H1 (cell line): Measurements from ENCODE around the gene C12orf76. TPM values are rescaled to one million over a fixed set of nuclear protein-coding genes. Genes with fewer than 3 reads are reported as not detected.

Experiments used
- CTCF ChIA-PET: fragments of 300-600 bp; sonication (Branson Sonifier 250); formaldehyde crosslinking; loops from one replicate; lab custom pipeline; 2021; ENCODE audit not compliant: partially characterized antibody; lab: Charles Lee
- POLR2A ChIA-PET: fragments of 300-600 bp; sonication (Branson Sonifier 250); formaldehyde crosslinking; loops from one replicate; lab custom pipeline; 2021; ENCODE audit warnings: inconsistent platforms; ENCODE audit not compliant: partially characterized antibody; lab: Charles Lee
- DNase-seq, 2 experiments: peaks; one replicate each; pipeline versions ENCODE4 v3.0.0 to v3.0.0-alpha.2; 2010 to 2022; ENCODE audit warnings: low spot score in 2 of 2, low read depth in 1 of 2, mixed read lengths in 1 of 2
- FAIRE-seq: peaks from 2 replicates; lab custom pipeline; 2011; peaks lifted over from hg19 to GRCh38; lab: Jason Lieb, UNC
- H2AFZ ChIP-seq: 2 replicates; pipeline ENCODE4 v1.8.1; 2012; ENCODE audit warnings: low read length, inconsistent platforms
- H2AK5ac ChIP-seq: 2 replicates; pipeline ENCODE4 v1.6.1; 2013; ENCODE audit warnings: low read depth, low read length
- H2BK120ac ChIP-seq: replicated peaks from 2 replicates; pipeline ENCODE3; 2013; ENCODE audit warnings: low read depth, low read length, inconsistent platforms
- H2BK12ac ChIP-seq: 2 replicates; pipeline ENCODE4 v1.6.1; 2013; ENCODE audit warnings: low read depth, low read length
- H2BK15ac ChIP-seq: 2 replicates; pipeline ENCODE4 v1.6.1; 2013; ENCODE audit warnings: low read length
- H2BK20ac ChIP-seq: 2 replicates; pipeline ENCODE4 v1.6.1; 2013; ENCODE audit warnings: low read length
- H2BK5ac ChIP-seq: 2 replicates; pipeline ENCODE4 v1.6.1; 2013; ENCODE audit warnings: low read depth, low read length
- H3K14ac ChIP-seq: 2 replicates; pipeline ENCODE4 v1.6.1; 2013; ENCODE audit warnings: inconsistent platforms; ENCODE audit not compliant: insufficient read length
- H3K18ac ChIP-seq: 2 replicates; pipeline ENCODE4 v1.6.1; 2013; ENCODE audit warnings: low read length; ENCODE audit errors: extremely low read depth
- H3K23ac ChIP-seq: 2 replicates; pipeline ENCODE4 v1.6.1; 2013; ENCODE audit warnings: inconsistent platforms; ENCODE audit not compliant: insufficient read length
- H3K23me2 ChIP-seq: 2 replicates; pipeline ENCODE4 v1.6.1; 2013; ENCODE audit warnings: low read depth, low read length
- H3K27ac ChIP-seq: 2 replicates; pipeline ENCODE4 v1.6.1; 2011; ENCODE audit warnings: low read depth, low read length, inconsistent platforms
- H3K27me3 ChIP-seq, 4 experiments: replicated peaks in 1 of 4; 1 replicate in 1 of 4; 2 replicates in 3 of 4; pipeline versions ENCODE4 v1.6.1 to v1.8.1; 2011 to 2013; ENCODE audit warnings: low read length in 3 of 4, mild to moderate bottlenecking in 3 of 4, inconsistent platforms in 2 of 4, mixed read lengths in 2 of 4, moderate library complexity in 1 of 4; ENCODE audit not compliant: control insufficient read depth in 3 of 4, insufficient read depth in 3 of 4; ENCODE audit errors: extremely low read depth in 1 of 4
- H3K36me3 ChIP-seq, 4 experiments: 2 replicates each; pipeline versions ENCODE4 v1.6.1 to v1.8.1; 2011 to 2013; ENCODE audit warnings: mild to moderate bottlenecking in 4 of 4, low read length in 3 of 4, moderate library complexity in 2 of 4, control low read depth in 1 of 4, inconsistent platforms in 1 of 4; ENCODE audit not compliant: insufficient read depth in 4 of 4, control insufficient read depth in 2 of 4
- H3K4ac ChIP-seq: replicated peaks from 2 replicates; pipeline ENCODE3; 2013; ENCODE audit warnings: low read length, low read depth, mixed read lengths, inconsistent platforms; ENCODE audit not compliant: insufficient read length
- H3K4me1 ChIP-seq, 4 experiments: replicated peaks in 1 of 4; 1 replicate in 1 of 4; 2 replicates in 3 of 4; pipeline versions ENCODE4 v1.6.1 to v1.8.1; 2011 to 2013; ENCODE audit warnings: low read length in 3 of 4, inconsistent platforms in 2 of 4, mixed read lengths in 1 of 4; ENCODE audit not compliant: insufficient read depth in 4 of 4, control insufficient read depth in 3 of 4
- H3K4me2 ChIP-seq, 2 experiments: 2 replicates each; pipeline versions ENCODE4 v1.6.1 to v1.8.1; 2011 to 2013; ENCODE audit warnings: low read depth in 2 of 2, low read length in 2 of 2, control low read depth in 1 of 2, inconsistent platforms in 1 of 2, mild to moderate bottlenecking in 1 of 2; ENCODE audit not compliant: insufficient read depth in 1 of 2
- H3K4me3 ChIP-seq, 4 experiments: fragments of 200-600, 300-600 bp in 1 of 4; sonication (generic), shearing (Covaris generic), sonication (Bioruptor Twin) in 1 of 4; 2 replicates each; pipeline versions ENCODE4 v1.5.1 to v1.8.1; 2011 to 2016; ENCODE audit warnings: low read length in 4 of 4, low read depth in 3 of 4, control low read depth in 2 of 4, inconsistent platforms in 2 of 4, mild to moderate bottlenecking in 2 of 4, mixed read lengths in 1 of 4, moderate library complexity in 1 of 4; ENCODE audit not compliant: insufficient read depth in 2 of 4; ENCODE audit errors: extremely low read depth in 1 of 4
- H3K56ac ChIP-seq: replicated peaks from 2 replicates; pipeline ENCODE3; 2013; ENCODE audit warnings: low read depth, mild to moderate bottlenecking, mixed read lengths, low read length, inconsistent platforms; ENCODE audit not compliant: insufficient read length
- H3K79me1 ChIP-seq: 2 replicates; pipeline ENCODE4 v1.6.1; 2013; ENCODE audit warnings: low read depth, low read length, control low read depth
- H3K79me2 ChIP-seq, 2 experiments: 2 replicates each; pipeline versions ENCODE4 v1.6.1 to v1.8.1; 2012 to 2013; ENCODE audit warnings: low read length in 2 of 2, mild to moderate bottlenecking in 2 of 2, inconsistent platforms in 1 of 2; ENCODE audit not compliant: insufficient read depth in 2 of 2, control insufficient read depth in 1 of 2
- H3K9ac ChIP-seq, 4 experiments: replicated peaks in 1 of 4; 1 replicate in 1 of 4; 2 replicates in 3 of 4; pipeline versions ENCODE4 v1.6.1 to v1.8.1; 2011 to 2013; ENCODE audit warnings: low read depth in 3 of 4, low read length in 3 of 4, control low read depth in 2 of 4, mild to moderate bottlenecking in 2 of 4, moderate library complexity in 2 of 4, inconsistent platforms in 1 of 4; ENCODE audit errors: extremely low read depth in 1 of 4
- H3K9me3 ChIP-seq, 2 experiments: 2 replicates each; pipeline versions ENCODE4 v1.6.1 to v1.8.1; 2012 to 2013; ENCODE audit warnings: mild to moderate bottlenecking in 2 of 2, moderate library complexity in 2 of 2, control low read depth in 1 of 2, inconsistent platforms in 1 of 2, low read depth in 1 of 2, low read length in 1 of 2, mixed read lengths in 1 of 2; ENCODE audit not compliant: insufficient read depth in 2 of 2
- H4K20me1 ChIP-seq, 2 experiments: replicated peaks in 1 of 2; 2 replicates each; pipeline versions ENCODE3 to v1.8.1; 2011 to 2013; ENCODE audit warnings: inconsistent platforms in 2 of 2, low read length in 2 of 2, mild to moderate bottlenecking in 1 of 2; ENCODE audit not compliant: insufficient read depth in 2 of 2, control insufficient read depth in 1 of 2
- H4K5ac ChIP-seq: 2 replicates; pipeline ENCODE4 v1.6.1; 2013; ENCODE audit warnings: low read length, low read depth, mixed read lengths, inconsistent platforms; ENCODE audit not compliant: insufficient read length
- H4K8ac ChIP-seq: 2 replicates; pipeline ENCODE4 v1.8.0; 2013; ENCODE audit warnings: mild to moderate bottlenecking, moderate library complexity, low read length, inconsistent platforms; ENCODE audit not compliant: insufficient read depth; ENCODE audit errors: extremely low read depth
- H4K91ac ChIP-seq: replicated peaks from 2 replicates; pipeline ENCODE3; 2013; ENCODE audit warnings: low read length, mixed read lengths, inconsistent platforms; ENCODE audit not compliant: insufficient read length
- KDM1A ChIP-seq: fragments of 200-600, 300-600 bp; sonication (generic); IDR thresholded peaks from 2 replicates; pipeline ENCODE4 v1.7.1; 2016; ENCODE audit warnings: mild to moderate bottlenecking, low read length, borderline replicate concordance
- NANOG ChIP-seq: IDR thresholded peaks from 2 replicates; pipeline ENCODE4 v1.6.1; 2011; ENCODE audit warnings: low read length, low read depth, mild to moderate bottlenecking, inconsistent platforms; ENCODE audit not compliant: insufficient read depth, poor library complexity, severe bottlenecking
- POLR2AphosphoS5 ChIP-seq: IDR thresholded peaks from 2 replicates; pipeline ENCODE4 v1.6.1; 2011; ENCODE audit warnings: low read depth, low read length
- RXRA ChIP-seq: IDR thresholded peaks from 2 replicates; pipeline ENCODE4 v1.6.1; 2011; ENCODE audit warnings: low read depth, mild to moderate bottlenecking, low read length, moderate library complexity; ENCODE audit not compliant: insufficient read depth
- SAP30 ChIP-seq: fragments of 300-600 bp; sonication (generic); IDR thresholded peaks from 2 replicates; pipeline ENCODE4 v1.7.1; 2012; ENCODE audit warnings: low read length, moderate library complexity, mild to moderate bottlenecking, inconsistent platforms; ENCODE audit not compliant: insufficient read depth, insufficient replicate concordance
- TAF7 ChIP-seq: optimal IDR thresholded peaks from 2 replicates; pipeline ENCODE3; 2011; ENCODE audit warnings: low read depth, mild to moderate bottlenecking, inconsistent platforms, low read length, moderate library complexity, borderline replicate concordance
- YY1 ChIP-seq: IDR thresholded peaks from 2 replicates; pipeline ENCODE4 v1.6.1; 2011; ENCODE audit warnings: low read depth, mild to moderate bottlenecking, low read length
- WGBS, 2 experiments: shearing (Covaris generic) in 1 of 2; methylation state at CpG; one replicate each; pipeline versions ENCODE4 v1.1.6 to v1.1.7; 2013 to 2015; ENCODE audit warnings: low lambda C conversion rate in 2 of 2, mixed read lengths in 2 of 2, inconsistent platforms in 1 of 2, low coverage in 1 of 2, missing lambda C conversion rate in 1 of 2; ENCODE audit not compliant: insufficient replicate concordance in 2 of 2, insufficient coverage in 1 of 2, insufficient read length in 1 of 2; ENCODE audit errors: extremely low coverage in 1 of 2, missing lambda C conversion rate in 1 of 2; 5-methylcytosine and 5-hydroxymethylcytosine counted together
- polyA plus RNA-seq, 7 experiments: library from polyadenylated mRNA; depleted of rRNA in 3 of 7; stranded (reverse) in 5 of 7; unstranded in 2 of 7; fragments of >200 nt in 5 of 7; fragments of 200-250 nt in 2 of 7; gene quantifications; 1 replicate in 5 of 7; 2 replicates in 1 of 7; 4 replicates in 1 of 7; pipeline versions ENCODE4 v1.2.1 to v1.2.3, GENCODE V29; 2011 to 2013; ENCODE audit warnings: missing spikeins in 2 of 7, mixed read lengths in 2 of 7
- total RNA-seq: library from RNA; stranded (reverse); fragmentation: NEBNext Ultra II Directional; extraction: Animal tissue kit (Norgen Biotek cat#: 25700); gene quantifications from 2 replicates; pipeline ENCODE4 v1.2.1, GENCODE V29; 2021

Gene C12orf76
- total and polyA plus RNA-seq, 2 of the 8 experiments (the other 6 are each of a cell fraction or from before 2014, with no cell fraction given) = 14.4 to 18.6 TPM

DNA sequence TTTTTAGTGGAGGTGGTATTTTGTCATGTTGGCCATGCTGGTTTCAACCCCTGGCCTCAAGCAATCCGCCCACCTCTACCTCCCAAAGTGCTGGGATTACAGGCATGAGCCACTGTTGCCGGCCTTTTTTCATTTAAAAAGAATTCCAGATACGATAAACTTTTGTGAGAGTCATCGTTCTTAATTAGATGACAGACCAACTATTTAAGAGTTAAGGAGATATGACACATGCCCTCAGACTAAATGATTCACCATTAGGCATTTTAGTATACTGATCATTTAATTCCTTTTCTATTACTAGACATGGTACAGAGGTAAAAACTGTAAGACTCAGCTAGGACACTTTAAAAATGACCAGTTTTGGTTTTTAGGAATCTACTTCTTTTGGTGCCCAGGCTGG lies 46.7 kb downstream of the C12orf76 start:
- H4K20me1 ChIP-seq = peaks cover 0 to 2% of the 10 kb centered on the region in 2 experiments
- ChIA-PET CTCF (interaction anchor here (1.0 kb wide), 1 partner anchor 148 kb away, joined by 3 read pairs; no protein-coding TSS in a partner anchor), POLR2A (no interaction called here)
- H4K5ac ChIP-seq = no peak overlapping the region
- H2BK12ac ChIP-seq = no peak overlapping the region
- H3K36me3 ChIP-seq = no peaks in the 10 kb centered on the region
- no peak overlapping the region for H2AFZ ChIP-seq
- no peak overlapping the region for H3K27ac ChIP-seq
- H2BK15ac ChIP-seq = no peak overlapping the region
- H2BK120ac ChIP-seq = no peak overlapping the region
- no peak overlapping the region for H4K91ac ChIP-seq
- no peak overlapping the region for H2BK5ac ChIP-seq
- no peaks in the 10 kb centered on the region for H3K79me1 ChIP-seq
- H2BK20ac ChIP-seq = no peak overlapping the region
- H3K14ac ChIP-seq = no peak overlapping the region
- no peak for DNase-seq
- no peak overlapping the region for H3K18ac ChIP-seq
- 96% methylated on average over 4 of the region's 4 CpGs; no CpG with 5 or more reads in 1 of the 2 experiments for WGBS, 2 experiments
- no peak overlapping the region for H3K9ac ChIP-seq
- peaks cover 0 to 6% (median 4%) of the 10 kb centered on the region in 4 experiments; a peak in 4 of 7 replicates for H3K4me1 ChIP-seq
- no peaks in the 10 kb centered on the region for H3K9me3 ChIP-seq
- no peak for TF ChIP-seq TAF7
- no peak for TF ChIP-seq POLR2AphosphoS5
- TF ChIP-seq NANOG = no peak
- TF ChIP-seq KDM1A = no peak
- TF ChIP-seq RXRA = no peak
- TF ChIP-seq YY1 = no peak
- TF ChIP-seq SAP30 = no peak
- H2AK5ac ChIP-seq = no peak overlapping the region
- H3K56ac ChIP-seq = no peak overlapping the region
- FAIRE-seq = no peak
- H4K8ac ChIP-seq = no peak overlapping the region
- H3K4me2 ChIP-seq = no peak overlapping the region
- H3K4ac ChIP-seq = no peak overlapping the region
- peaks cover 12% of the 10 kb centered on the region for H3K23me2 ChIP-seq
- peaks cover 0 to 9% (median 7%) of the 10 kb centered on the region in 4 experiments; a peak in 5 of 7 replicates for H3K27me3 ChIP-seq
- no peak overlapping the region for H3K4me3 ChIP-seq
- H3K79me2 ChIP-seq = no peaks in the 10 kb centered on the region
- no peak overlapping the region for H3K23ac ChIP-seq
